Measurements from ENCODE around the gene TBC1D1. TPM values are rescaled to one million over a fixed set of nuclear protein-coding genes. Genes with fewer than 3 reads are reported as not detected.

The TBC1D1 gene
- total and polyA plus RNA-seq, 3 experiments from 2014 or later = 26.7 to 76.1 (median 73.1) TPM

DNA sequence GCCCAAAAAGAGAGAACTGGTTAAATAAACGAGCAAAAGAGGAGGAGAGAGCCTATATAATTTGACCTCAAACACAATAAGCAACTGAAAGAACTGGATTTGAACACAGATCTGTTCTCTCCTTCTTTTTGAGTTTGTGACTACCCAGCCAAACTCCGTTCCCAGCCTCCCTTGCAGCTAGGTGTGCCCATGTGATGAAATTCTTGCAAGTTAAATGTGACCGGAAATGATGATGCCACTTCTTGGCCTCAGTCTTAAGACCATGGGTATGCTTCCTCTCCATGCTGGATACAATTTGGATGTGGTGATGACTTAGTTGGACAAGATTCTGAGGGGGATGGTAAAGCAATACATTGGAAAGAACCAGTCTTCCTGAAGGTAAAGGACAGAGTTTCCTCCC, 273.5 kb downstream of the TBC1D1 start:
- peaks cover 5 to 17% (median 11%) of the 10 kb centered on the region in 3 donors for H3K4me1 Mint-ChIP-seq

DNA sequence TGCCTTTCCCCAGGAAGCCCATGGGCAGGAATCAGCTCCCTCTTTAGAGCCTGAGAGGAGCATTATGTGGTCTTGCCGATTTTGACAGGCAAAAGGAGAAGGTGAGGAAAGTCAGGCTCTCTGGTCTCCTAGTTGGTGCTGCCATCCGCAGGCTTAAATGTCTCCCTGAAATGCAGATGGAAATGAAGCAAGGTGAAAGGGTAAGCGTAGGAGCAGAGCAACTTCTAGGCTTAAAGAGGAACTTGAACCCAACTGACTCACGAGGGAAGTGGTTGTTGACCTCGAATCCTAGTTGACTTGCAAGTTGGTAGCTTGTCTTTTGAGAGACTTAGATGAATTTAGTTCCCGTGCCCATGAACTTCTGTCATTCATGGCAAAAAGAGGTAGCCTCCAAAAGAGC, 275.2 kb downstream of the TBC1D1 start:
- no peaks in the 10 kb centered on the region for H3K27me3 ChIP-seq (ENCODE audit: insufficient read depth, low read length, poor library complexity, severe bottlenecking)
- no peak overlapping the region for H3K4me3 ChIP-seq (ENCODE audit: low read length)
- peaks cover 0 to 8% (median 0%) of the 10 kb centered on the region in 3 donors for H3K36me3 Mint-ChIP-seq
- peaks cover 0 to 3% (median 0%) of the 10 kb centered on the region in 5 donors for H3K9me3 Mint-ChIP-seq
- peak overlapping the region in 1 of 8 donors; percentile 18 for H3K27ac Mint-ChIP-seq
- no peak overlapping the region for H3K4me3 Mint-ChIP-seq
- H3K9me3 ChIP-seq (ENCODE audit: low read length) = peaks cover 4% of the 10 kb centered on the region
- H3K4me1 ChIP-seq (ENCODE audit: insufficient read depth, low read length) = peaks cover 4% of the 10 kb centered on the region
- H3K4me1 Mint-ChIP-seq = peaks cover 2 to 9% (median 3%) of the 10 kb centered on the region in 3 donors
- H3K36me3 ChIP-seq (ENCODE audit: insufficient read depth, low read length) = no peaks in the 10 kb centered on the region
- H3K27ac ChIP-seq (ENCODE audit: low read depth, low read length) = no peak overlapping the region
- POLR2A ChIA-PET = no interaction called here
- CTCF ChIA-PET = interaction anchor here (1.0 kb wide), 1 partner anchor 13 kb away, joined by 4 read pairs; no protein-coding TSS in a partner anchor
- no peaks in the 10 kb centered on the region for H3K27me3 Mint-ChIP-seq
- DNase-seq = no peak

More for the DNA sequence above, 273.5 kb downstream of the TBC1D1 start:
- Mint-ChIP-seq H3K4me3 (no peak overlapping the region), H3K27ac (peak overlapping the region in 1 of 8 donors; percentile 2), H3K27me3 (no peaks in the 10 kb centered on the region), H3K36me3 (peaks cover 0 to 8% (median 0%) of the 10 kb centered on the region in 3 donors), H3K9me3 (peaks cover 0 to 3% (median 0%) of the 10 kb centered on the region in 5 donors)
- no peak overlapping the region for H3K27ac ChIP-seq (ENCODE audit: low read depth, low read length)
- no peak overlapping the region for H3K4me3 ChIP-seq (ENCODE audit: low read length)
- CTCF ChIA-PET = no interaction called here
- no peak for DNase-seq
- H3K4me1 ChIP-seq (ENCODE audit: insufficient read depth, low read length) = peaks cover 13% of the 10 kb centered on the region
- no peaks in the 10 kb centered on the region for H3K36me3 ChIP-seq (ENCODE audit: insufficient read depth, low read length)
- H3K27me3 ChIP-seq (ENCODE audit: insufficient read depth, low read length, poor library complexity, severe bottlenecking) = no peaks in the 10 kb centered on the region
- POLR2A ChIA-PET = no interaction called here
- H3K9me3 ChIP-seq (ENCODE audit: low read length) = peaks cover 4% of the 10 kb centered on the region

GRCh38 chr4:38166768-38167167, 275.9 kb downstream of the TBC1D1 start:
- H3K4me1 ChIP-seq (ENCODE audit: insufficient read depth, low read length) = no peaks in the 10 kb centered on the region
- peaks cover 0 to 8% (median 0%) of the 10 kb centered on the region in 3 donors for H3K36me3 Mint-ChIP-seq
- no peak overlapping the region for H3K4me3 Mint-ChIP-seq
- no peaks in the 10 kb centered on the region for H3K27me3 ChIP-seq (ENCODE audit: insufficient read depth, low read length, poor library complexity, severe bottlenecking)
- no peak overlapping the region for H3K27ac ChIP-seq (ENCODE audit: low read depth, low read length)
- no peaks in the 10 kb centered on the region for H3K36me3 ChIP-seq (ENCODE audit: insufficient read depth, low read length)
- peaks cover 0 to 2% (median 0%) of the 10 kb centered on the region in 3 donors for H3K4me1 Mint-ChIP-seq
- DNase-seq = no peak
- H3K9me3 ChIP-seq (ENCODE audit: low read length) = peaks cover 4% of the 10 kb centered on the region
- CTCF ChIA-PET = interaction anchor here (1.0 kb wide), 1 partner anchor 13 kb away, joined by 4 read pairs; no protein-coding TSS in a partner anchor
- POLR2A ChIA-PET = no interaction called here
- peaks cover 0 to 3% (median 0%) of the 10 kb centered on the region in 5 donors for H3K9me3 Mint-ChIP-seq
- no peaks in the 10 kb centered on the region for H3K27me3 Mint-ChIP-seq
- H3K4me3 ChIP-seq (ENCODE audit: low read length) = no peak overlapping the region
- H3K27ac Mint-ChIP-seq = peak overlapping the region in 2 of 8 donors; percentile 14 to 73

DNA sequence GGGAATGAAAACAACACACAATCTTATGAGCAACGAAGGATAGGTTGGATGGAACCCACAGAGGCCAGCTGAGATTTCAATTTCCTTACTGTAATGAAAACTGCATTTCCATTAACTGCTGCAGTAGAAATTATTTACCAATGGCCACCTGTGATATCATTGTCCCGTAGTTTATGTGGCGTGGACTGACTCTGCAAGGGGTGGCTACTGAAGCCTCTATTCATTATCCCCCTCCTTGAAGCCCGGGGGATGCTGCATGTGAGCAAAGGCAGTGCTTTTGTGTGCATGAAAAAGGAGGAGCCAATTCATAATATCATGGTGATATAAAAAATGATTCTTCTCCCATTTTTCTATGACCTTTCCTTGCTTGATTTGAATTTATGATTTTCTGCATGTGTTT, 277.1 kb downstream of the TBC1D1 start:
- Histone ChIP-seq H3K27me3 (ENCODE audit: insufficient read depth, low read length, poor library complexity, severe bottlenecking) (no peaks in the 10 kb centered on the region), H3K36me3 (ENCODE audit: insufficient read depth, low read length) (no peaks in the 10 kb centered on the region), H3K4me3 (ENCODE audit: low read length) (no peak overlapping the region), H3K9me3 (ENCODE audit: low read length) (peaks cover 4% of the 10 kb centered on the region), H3K27ac (ENCODE audit: low read depth, low read length) (no peak overlapping the region), H3K4me1 (ENCODE audit: insufficient read depth, low read length) (no peaks in the 10 kb centered on the region)
- H3K27ac Mint-ChIP-seq = peak overlapping the region in 1 of 8 donors; percentile 22
- no peak overlapping the region for H3K4me3 Mint-ChIP-seq
- ChIA-PET CTCF (interaction anchor here (3.1 kb wide), 1 partner anchor 12 kb away, joined by 13 read pairs; no protein-coding TSS in a partner anchor), POLR2A (no interaction called here)
- no peak for DNase-seq
- no peaks in the 10 kb centered on the region for H3K27me3 Mint-ChIP-seq
- peaks cover 0 to 3% (median 0%) of the 10 kb centered on the region in 5 donors for H3K9me3 Mint-ChIP-seq
- peaks cover 0 to 8% (median 0%) of the 10 kb centered on the region in 3 donors for H3K36me3 Mint-ChIP-seq
- H3K4me1 Mint-ChIP-seq = no peaks in the 10 kb centered on the region

- Histone ChIP-seq H3K36me3 (ENCODE audit: insufficient read depth, low read length) (no peaks in the 10 kb centered on the region), H3K27me3 (ENCODE audit: insufficient read depth, low read length, poor library complexity, severe bottlenecking) (no peaks in the 10 kb centered on the region), H3K27ac (ENCODE audit: low read depth, low read length) (no peak overlapping the region), H3K9me3 (ENCODE audit: low read length) (peaks cover under 1% of the 10 kb centered on the region), H3K4me1 (ENCODE audit: insufficient read depth, low read length) (no peaks in the 10 kb centered on the region), H3K4me3 (ENCODE audit: low read length) (no peak overlapping the region)
- Mint-ChIP-seq H3K4me3 (no peak overlapping the region), H3K9me3 (peaks cover 0 to 3% (median 0%) of the 10 kb centered on the region in 5 donors), H3K27me3 (no peaks in the 10 kb centered on the region), H3K4me1 (peaks cover 0 to 6% (median 0%) of the 10 kb centered on the region in 3 donors), H3K36me3 (peaks cover 0 to 6% (median 0%) of the 10 kb centered on the region in 3 donors), H3K27ac (no peak overlapping the region)
- no peak for DNase-seq
- ChIA-PET POLR2A (no interaction called here), CTCF (interaction anchor here (3.1 kb wide), 1 partner anchor 11 kb away, joined by 13 read pairs; no protein-coding TSS in a partner anchor)
Observed at GRCh38 chr4:38169524-38169923, 278.6 kb downstream of the TBC1D1 start.

DNA sequence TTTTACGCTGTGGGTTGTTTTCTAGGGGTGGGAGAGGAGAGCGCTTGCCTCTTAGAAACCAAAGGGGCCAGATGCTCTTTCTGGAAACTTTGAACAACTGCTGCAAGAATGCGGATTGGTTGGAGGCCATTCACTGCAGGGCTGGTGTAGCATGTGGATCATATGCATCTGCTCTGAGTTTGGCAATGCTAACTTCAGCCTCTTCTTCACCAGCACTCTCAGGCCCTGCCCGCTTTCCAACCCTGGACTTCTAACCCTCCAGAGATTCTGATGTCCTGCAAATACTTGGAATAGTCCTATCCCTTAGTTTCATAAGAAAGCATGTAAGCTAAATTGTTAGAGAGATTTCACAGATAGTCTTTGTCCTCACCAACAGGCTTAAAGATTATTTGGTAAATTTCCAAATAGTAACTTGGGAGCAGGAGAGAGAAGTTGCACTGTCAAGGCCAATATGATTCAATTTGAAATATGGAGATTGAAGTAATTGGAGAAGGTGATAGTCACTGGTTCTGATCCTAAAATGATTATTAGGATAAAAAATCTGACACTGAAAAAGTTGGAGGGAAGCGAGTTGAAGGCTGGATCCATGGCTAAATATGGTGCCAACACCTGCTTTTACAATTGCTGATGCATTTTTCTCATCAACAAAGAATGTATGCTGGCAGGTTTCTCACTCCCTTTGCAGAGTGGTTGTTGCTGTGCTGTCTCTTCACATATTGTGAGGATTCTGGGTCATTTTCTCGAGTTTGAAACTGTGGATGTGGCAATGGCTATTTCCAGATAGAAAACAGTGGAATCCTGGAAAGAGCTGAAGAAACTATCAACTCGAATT, 279.7 kb downstream of the TBC1D1 start:
- DNase-seq = no peak
- CTCF ChIA-PET = interaction anchor here (3.1 kb wide), 1 partner anchor 10 kb away, joined by 13 read pairs; no protein-coding TSS in a partner anchor
- Mint-ChIP-seq H3K27me3 (no peaks in the 10 kb centered on the region), H3K4me3 (no peak overlapping the region), H3K4me1 (peaks cover 2 to 11% (median 4%) of the 10 kb centered on the region in 3 donors), H3K36me3 (peaks cover 0 to 1% (median 0%) of the 10 kb centered on the region in 3 donors), H3K9me3 (no peaks in the 10 kb centered on the region), H3K27ac (peak overlapping the region in 1 of 8 donors; percentile 7)
- Histone ChIP-seq H3K27ac (ENCODE audit: low read depth, low read length) (no peak overlapping the region), H3K9me3 (ENCODE audit: low read length) (no peaks in the 10 kb centered on the region), H3K36me3 (ENCODE audit: insufficient read depth, low read length) (no peaks in the 10 kb centered on the region), H3K27me3 (ENCODE audit: insufficient read depth, low read length, poor library complexity, severe bottlenecking) (no peaks in the 10 kb centered on the region), H3K4me3 (ENCODE audit: low read length) (no peak overlapping the region), H3K4me1 (ENCODE audit: insufficient read depth, low read length) (no peaks in the 10 kb centered on the region)
- POLR2A ChIA-PET = no interaction called here

GRCh38 chr4:38172078-38172477, 281.2 kb downstream of the TBC1D1 start:
- H3K36me3 ChIP-seq (ENCODE audit: insufficient read depth, low read length) = no peaks in the 10 kb centered on the region
- no peak overlapping the region for H3K4me3 ChIP-seq (ENCODE audit: low read length)
- ChIA-PET CTCF (interaction anchor here (0.8 kb wide), 1 partner anchor 559 kb away, joined by 3 read pairs; no protein-coding TSS in a partner anchor), POLR2A (no interaction called here)
- H3K27ac ChIP-seq (ENCODE audit: low read depth, low read length) = no peak overlapping the region
- H3K9me3 ChIP-seq (ENCODE audit: low read length) = no peaks in the 10 kb centered on the region
- peaks cover 0 to 2% of the 10 kb centered on the region in 2 donors for H3K27me3 Mint-ChIP-seq
- no peaks in the 10 kb centered on the region for H3K9me3 Mint-ChIP-seq
- peaks cover 6% of the 10 kb centered on the region for H3K4me1 ChIP-seq (ENCODE audit: insufficient read depth, low read length)
- H3K36me3 Mint-ChIP-seq = no peaks in the 10 kb centered on the region
- no peak overlapping the region for H3K27ac Mint-ChIP-seq
- H3K27me3 ChIP-seq (ENCODE audit: insufficient read depth, low read length, poor library complexity, severe bottlenecking) = no peaks in the 10 kb centered on the region
- no peak for DNase-seq
- H3K4me3 Mint-ChIP-seq = no peak overlapping the region
- H3K4me1 Mint-ChIP-seq = peaks cover 9 to 21% (median 14%) of the 10 kb centered on the region in 3 donors

All from CD8-positive, alpha-beta memory T cell (primary cell).